Endothelial cell of umbilical vein (primary cell): ENCODE measurements around the gene GRAMD4. TPM values are rescaled to one million over a fixed set of nuclear protein-coding genes. Genes with fewer than 3 reads are reported as not detected.

Experiments
- BruUV-seq: library from RNA; stranded (reverse); fragments of 400-500 nt; replicated peaks from 2 replicates; lab custom pipeline; 2021; lab: Mats Ljungman, UMichigan
- CTCF ChIA-PET: fragments of 300-600, 350-600 bp; sonication (Branson Sonifier 250); formaldehyde crosslinking; loops from one replicate; lab custom pipeline; 2021; ENCODE audit warnings: antibody characterized with exemption, inconsistent platforms; lab: Charles Lee
- POLR2A ChIA-PET: fragments of 300-600, 350-600 bp; sonication (Branson Sonifier 250); formaldehyde crosslinking; loops from one replicate; lab custom pipeline; 2021; ENCODE audit warnings: antibody characterized with exemption, inconsistent platforms; lab: Charles Lee
- DNase-seq: peaks from one replicate; pipeline ENCODE4 v3.0.0-alpha.2; 2011; ENCODE audit warnings: low read depth, low spot score
- FAIRE-seq: peaks from 2 replicates; lab custom pipeline; 2011; peaks lifted over from hg19 to GRCh38; lab: Jason Lieb, UNC
- H2AFZ ChIP-seq: 2 replicates; pipeline ENCODE4 v1.6.0; 2012; ENCODE audit warnings: low read depth, low read length, control low read depth, inconsistent platforms
- H3K27ac ChIP-seq: 2 replicates; pipeline ENCODE4 v1.5.1; 2011; ENCODE audit warnings: low read depth, mild to moderate bottlenecking, control low read depth, low read length, moderate library complexity; ENCODE audit not compliant: insufficient read depth
- H3K27me3 ChIP-seq, 2 experiments: 2 replicates each; pipeline versions ENCODE4 v1.6.0 to v1.6.1; 2011; ENCODE audit warnings: low read length in 2 of 2, mixed read lengths in 1 of 2; ENCODE audit not compliant: control insufficient read depth in 2 of 2, insufficient read depth in 2 of 2
- H3K36me3 ChIP-seq, 2 experiments: 2 replicates in 1 of 2; 3 replicates in 1 of 2; pipeline ENCODE4 v1.5.1; 2011; ENCODE audit warnings: low read length in 2 of 2, mild to moderate bottlenecking in 1 of 2, moderate library complexity in 1 of 2; ENCODE audit not compliant: control insufficient read depth in 2 of 2, insufficient read depth in 2 of 2; ENCODE audit errors: extremely low read depth in 1 of 2
- H3K4me1 ChIP-seq: 3 replicates; pipeline ENCODE4 v1.5.1; 2011; ENCODE audit warnings: mild to moderate bottlenecking, low read length; ENCODE audit not compliant: control insufficient read depth, insufficient read depth; ENCODE audit errors: extremely low read depth
- H3K4me2 ChIP-seq: 2 replicates; pipeline ENCODE4 v1.6.1; 2011; ENCODE audit warnings: low read length, control low read depth, mixed read lengths; ENCODE audit not compliant: insufficient read depth
- H3K4me3 ChIP-seq, 3 experiments: fragments of 200-600 bp in 1 of 3; sonication (generic), shearing (Covaris generic) in 1 of 3; replicated peaks in 1 of 3; 2 replicates each; pipeline ENCODE4 v1.5.1; 2011 to 2016; ENCODE audit warnings: control low read depth in 3 of 3, low read length in 3 of 3, mild to moderate bottlenecking in 2 of 3, inconsistent platforms in 1 of 3, low read depth in 1 of 3, moderate library complexity in 1 of 3; ENCODE audit not compliant: insufficient read depth in 1 of 3
- H3K79me2 ChIP-seq: 2 replicates; pipeline ENCODE4 v1.6.0; 2012; ENCODE audit warnings: low read length, inconsistent platforms; ENCODE audit not compliant: control insufficient read depth, insufficient read depth
- H3K9ac ChIP-seq: replicated peaks from 2 replicates; pipeline ENCODE3; 2011; ENCODE audit warnings: low read length, control low read depth; ENCODE audit not compliant: insufficient read depth; ENCODE audit errors: extremely low read depth
- H3K9me1 ChIP-seq: replicated peaks from 3 replicates; pipeline ENCODE4 v1.6.0; 2011; ENCODE audit warnings: mild to moderate bottlenecking, low read length; ENCODE audit not compliant: control insufficient read depth, insufficient read depth; ENCODE audit errors: extremely low read depth
- H3K9me3 ChIP-seq: replicated peaks from 2 replicates; pipeline ENCODE4 v1.5.1; 2012; ENCODE audit warnings: low read length, inconsistent platforms; ENCODE audit not compliant: control insufficient read depth, insufficient read depth
- H4K20me1 ChIP-seq: replicated peaks from 2 replicates; pipeline ENCODE3; 2011; ENCODE audit warnings: mild to moderate bottlenecking, low read length; ENCODE audit not compliant: control insufficient read depth, insufficient read depth; ENCODE audit errors: extremely low read depth
- CTCF ChIP-seq, 2 donors: IDR thresholded peaks; 1 replicate in 1 of 2; 2 replicates in 1 of 2; pipeline ENCODE4 v1.5.1; 2011; ENCODE audit warnings: low read length in 2 of 2, mild to moderate bottlenecking in 2 of 2, moderate library complexity in 2 of 2, control low read depth in 1 of 2, inconsistent platforms in 1 of 2, low read depth in 1 of 2; ENCODE audit not compliant: insufficient read depth in 1 of 2; ENCODE audit errors: extremely low read depth in 1 of 2
- EZH2 ChIP-seq: IDR thresholded peaks from 2 replicates; pipeline ENCODE4 v1.6.1; 2012; ENCODE audit warnings: borderline replicate concordance, low read depth, mild to moderate bottlenecking, moderate library complexity, low read length, inconsistent platforms; ENCODE audit not compliant: severe bottlenecking
- FOS ChIP-seq: IDR thresholded peaks from 2 replicates; pipeline ENCODE4 v1.6.1; 2011; ENCODE audit warnings: mild to moderate bottlenecking, low read length, moderate library complexity, borderline replicate concordance; ENCODE audit not compliant: insufficient read depth
- GATA2 ChIP-seq: IDR thresholded peaks from 2 replicates; pipeline ENCODE4 v1.7.0; 2011; ENCODE audit warnings: low read depth, mild to moderate bottlenecking, moderate library complexity, mixed read lengths, low read length; ENCODE audit not compliant: insufficient read length, insufficient read depth
- JUN ChIP-seq: IDR thresholded peaks from 2 replicates; pipeline ENCODE4 v1.6.1; 2011; ENCODE audit warnings: borderline replicate concordance, low read depth; ENCODE audit not compliant: insufficient read length, insufficient read depth
- MAX ChIP-seq: IDR thresholded peaks from 2 replicates; pipeline ENCODE4 v1.6.1; 2011; ENCODE audit not compliant: insufficient read depth, insufficient read length
- MYC ChIP-seq: IDR thresholded peaks from one replicate; pipeline ENCODE4 v1.6.1; 2011; ENCODE audit warnings: mild to moderate bottlenecking, low read depth, low read length
- POLR2A ChIP-seq: IDR thresholded peaks from 2 replicates; pipeline ENCODE4 v1.6.1; 2012; ENCODE audit warnings: low read depth, mild to moderate bottlenecking, control low read depth, low read length
- POLR2AphosphoS5 ChIP-seq: IDR thresholded peaks from 2 replicates; pipeline ENCODE4 v1.6.1; 2012; ENCODE audit warnings: low read depth, mild to moderate bottlenecking, control low read depth, low read length, moderate library complexity; ENCODE audit not compliant: insufficient read depth
- dilution Hi-C: fragments of 300-500 bp; cut with MboI; formaldehyde crosslinking; loops from one replicate; pipeline ENCODE4 v1.15.0; 2019; ENCODE audit warnings: low sequenced_read_pairs; ENCODE audit not compliant: extremely low pct_ligation_motif_present
- intact Hi-C: fragments of 100-400 bp; cut with micrococcal nuclease; formaldehyde crosslinking; loops from one replicate; pipeline ENCODE4 v1.10.0; 2022
- polyA plus RNA-seq, 4 experiments: library from polyadenylated mRNA; depleted of rRNA in 3 of 4; stranded (reverse) in 3 of 4; unstranded in 1 of 4; fragments of >200 nt; gene quantifications; 2 replicates each; pipeline versions ENCODE4 v1.2.1 to v1.2.3, GENCODE V29; 2011 to 2012; ENCODE audit warnings: missing spikeins in 1 of 4
- total RNA-seq: library from RNA; stranded (reverse); gene quantifications from 2 replicates; pipeline ENCODE4 v1.2.3, GENCODE V29; 2021

Gene GRAMD4
- total and polyA plus RNA-seq, 2 donors (not counting 3 experiments of a cell fraction or from before 2014, with no cell fraction given) = 5.9 to 14.8 TPM

GRCh38 chr22:46612341-46612903, 7.8 kb upstream of the GRAMD4 start:
- H3K9me3 ChIP-seq = no peaks in the 10 kb centered on the region
- FAIRE-seq (no peak), DNase-seq (no peak)
- H3K27ac ChIP-seq = no peak overlapping the region
- dilution Hi-C loops = no loop called here
- H3K9ac ChIP-seq = no peak overlapping the region
- no peak overlapping the region for H3K4me3 ChIP-seq
- H3K4me1 ChIP-seq = peaks cover 9% of the 10 kb centered on the region
- H4K20me1 ChIP-seq = no peaks in the 10 kb centered on the region
- CTCF ChIA-PET = no interaction called here
- no peaks in the 10 kb centered on the region for H3K27me3 ChIP-seq
- no TSS peak for BruUV-seq
- intact Hi-C loops = no loop called here
- POLR2A ChIA-PET = no interaction called here
- no peaks in the 10 kb centered on the region for H3K9me1 ChIP-seq
- no peaks in the 10 kb centered on the region for H3K36me3 ChIP-seq
- TF ChIP-seq POLR2A (no peak), GATA2 (no peak), MAX (no peak)
- H3K4me2 ChIP-seq = no peak overlapping the region
- H2AFZ ChIP-seq = no peak overlapping the region
- H3K79me2 ChIP-seq = no peaks in the 10 kb centered on the region

DNA sequence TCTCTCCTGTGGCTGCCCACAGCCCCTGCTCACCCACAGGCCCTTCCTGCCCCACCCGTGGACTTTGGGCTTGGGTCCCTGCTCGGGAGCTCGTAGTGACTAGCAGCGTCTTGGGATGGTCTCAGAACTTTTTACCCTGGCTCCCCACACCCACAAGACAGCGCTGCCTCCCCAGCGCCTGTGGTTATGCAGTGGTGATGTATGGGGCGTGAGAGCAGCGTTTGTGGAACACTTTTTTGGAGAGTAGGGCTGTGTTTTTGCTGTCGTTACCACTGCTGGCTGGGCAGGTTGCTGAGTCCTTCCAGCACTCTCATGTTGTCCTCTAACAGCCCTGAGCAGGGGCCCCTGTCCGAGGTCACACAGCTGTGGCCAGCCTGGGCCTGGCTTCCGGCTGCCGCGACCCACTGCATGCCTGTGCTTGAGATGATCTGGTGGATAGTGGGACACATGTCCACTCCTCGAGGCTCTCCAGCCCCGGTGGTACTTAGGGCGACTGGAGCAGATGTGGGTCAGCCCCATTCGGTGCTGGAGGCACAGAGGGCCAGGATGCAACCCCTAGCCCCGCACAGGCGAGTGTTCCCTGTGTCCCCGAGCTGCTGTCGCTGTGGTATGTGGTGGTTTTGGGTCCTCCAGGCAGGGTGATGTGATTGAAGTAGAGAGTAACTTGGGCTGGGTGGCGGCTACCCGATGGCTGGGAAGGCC, 7.1 kb upstream of the GRAMD4 start:
- BruUV-seq = no TSS peak
- no peak overlapping the region for H2AFZ ChIP-seq
- dilution Hi-C loops = no loop called here

More for the DNA sequence above, 7.1 kb upstream of the GRAMD4 start:
- no peak for TF ChIP-seq MAX
- TF ChIP-seq CTCF (IDR thresholded peaks at IDR 0.05; ENCODE audit: extremely low read depth in 1 of 2, insufficient read depth in 1 of 2, low read depth in 1 of 2, low read length in 2 of 2) = no peak
- no peak for TF ChIP-seq GATA2
- TF ChIP-seq MYC = no peak
- TF ChIP-seq EZH2 = no peak
- TF ChIP-seq FOS = no peak
- TF ChIP-seq POLR2A = no peak
- no peak for TF ChIP-seq POLR2AphosphoS5
- TF ChIP-seq JUN = no peak
- H3K27me3 ChIP-seq = no peaks in the 10 kb centered on the region
- H4K20me1 ChIP-seq = no peaks in the 10 kb centered on the region
- CTCF ChIA-PET = no interaction called here
- POLR2A ChIA-PET = no interaction called here
- FAIRE-seq (no peak), DNase-seq (peak; percentile 15)
- no peaks in the 10 kb centered on the region for H3K9me3 ChIP-seq
- intact Hi-C loops = no loop called here
- peaks cover 9% of the 10 kb centered on the region for H3K4me1 ChIP-seq
- H3K79me2 ChIP-seq = no peaks in the 10 kb centered on the region
- no peak overlapping the region for H3K9ac ChIP-seq
- no peak overlapping the region for H3K4me2 ChIP-seq
- H3K4me3 ChIP-seq = no peak overlapping the region
- H3K9me1 ChIP-seq = no peaks in the 10 kb centered on the region
- H3K36me3 ChIP-seq = no peaks in the 10 kb centered on the region
- no peak overlapping the region for H3K27ac ChIP-seq
